Measurements from ENCODE around the gene TMEM201.

The TMEM201 gene

GRCh38 chr1:9654834-9655723, 66.4 kb downstream of the TMEM201 start:
- no peak for DNase-seq
- H3K79me1 ChIP-seq (ENCODE audit: low read length), result no peaks in the 10 kb centered on the region
- H4K5ac ChIP-seq (ENCODE audit: low read length), result no peak overlapping the region
- no CpG with 5 or more reads among the region's 16 CpGs for WGBS (ENCODE audit: extremely low coverage, insufficient coverage, low lambda C conversion rate)
- no peak overlapping the region for H3K27ac ChIP-seq (ENCODE audit: low read depth, low read length)
- no peaks in the 10 kb centered on the region for H3K4me1 ChIP-seq (ENCODE audit: control insufficient read depth, low read depth, low read length)
- no peak overlapping the region for H2BK15ac ChIP-seq (replicated peaks; ENCODE audit: low read depth)
- H2BK120ac ChIP-seq (ENCODE audit: low read depth, low read length), result no peak overlapping the region
- no peak overlapping the region for H3K23ac ChIP-seq (ENCODE audit: low read length)
- no peak overlapping the region for H3K4me3 ChIP-seq (ENCODE audit: low read length)
- no peak overlapping the region for H3K9ac ChIP-seq (ENCODE audit: low read length)
- no peak overlapping the region for H2AK5ac ChIP-seq (ENCODE audit: low read length)
- H3K27me3 ChIP-seq (ENCODE audit: insufficient read depth, low read length, poor library complexity), result peaks cover 19% of the 10 kb centered on the region
- H3K36me3 ChIP-seq (ENCODE audit: control insufficient read depth, insufficient read depth, low read length), result no peaks in the 10 kb centered on the region
- no peak overlapping the region for H3K4me2 ChIP-seq (ENCODE audit: low read length)
- no peak overlapping the region for H4K8ac ChIP-seq (ENCODE audit: low read depth, low read length)
- no peak overlapping the region for H3K56ac ChIP-seq (ENCODE audit: low read length)
- no peaks in the 10 kb centered on the region for H3K79me2 ChIP-seq (ENCODE audit: control insufficient read depth, insufficient read depth, low read length)
- H2BK5ac ChIP-seq (ENCODE audit: low read length), result no peak overlapping the region
- no peak overlapping the region for H3K18ac ChIP-seq (ENCODE audit: low read length)
- H3K4ac ChIP-seq (ENCODE audit: low read depth, low read length), result no peak overlapping the region

GRCh38 chr1:9655836-9656235, 67.1 kb downstream of the TMEM201 start:
- Histone ChIP-seq H3K4me3 (ENCODE audit: low read length) (no peak overlapping the region), H2BK5ac (ENCODE audit: low read length) (no peak overlapping the region), H3K4me1 (ENCODE audit: control insufficient read depth, low read depth, low read length) (no peaks in the 10 kb centered on the region), H3K27me3 (ENCODE audit: insufficient read depth, low read length, poor library complexity) (peaks cover 17% of the 10 kb centered on the region), H3K27ac (ENCODE audit: low read depth, low read length) (no peak overlapping the region), H3K4ac (ENCODE audit: low read depth, low read length) (no peak overlapping the region), H3K56ac (ENCODE audit: low read length) (no peak overlapping the region), H2BK15ac (replicated peaks; ENCODE audit: low read depth) (no peak overlapping the region), H3K36me3 (ENCODE audit: control insufficient read depth, insufficient read depth, low read length) (no peaks in the 10 kb centered on the region), H4K5ac (ENCODE audit: low read length) (no peak overlapping the region), H2BK120ac (ENCODE audit: low read depth, low read length) (no peak overlapping the region), H3K23ac (ENCODE audit: low read length) (no peak overlapping the region), H3K4me2 (ENCODE audit: low read length) (no peak overlapping the region), H3K9ac (ENCODE audit: low read length) (no peak overlapping the region), H3K18ac (ENCODE audit: low read length) (no peak overlapping the region), H3K79me1 (ENCODE audit: low read length) (no peaks in the 10 kb centered on the region), H2AK5ac (ENCODE audit: low read length) (no peak overlapping the region), H3K79me2 (ENCODE audit: control insufficient read depth, insufficient read depth, low read length) (no peaks in the 10 kb centered on the region), H4K8ac (ENCODE audit: low read depth, low read length) (no peak overlapping the region)
- WGBS (ENCODE audit: extremely low coverage, insufficient coverage, low lambda C conversion rate), result no CpG with 5 or more reads among the region's 11 CpGs
- no peak for DNase-seq

GRCh38 chr1:9657521-9658032, 68.9 kb downstream of the TMEM201 start:
- Histone ChIP-seq H4K5ac (ENCODE audit: low read length) (no peak overlapping the region), H3K4ac (ENCODE audit: low read depth, low read length) (no peak overlapping the region), H3K79me2 (ENCODE audit: control insufficient read depth, insufficient read depth, low read length) (no peaks in the 10 kb centered on the region), H3K9ac (ENCODE audit: low read length) (no peak overlapping the region), H3K4me3 (ENCODE audit: low read length) (no peak overlapping the region), H4K8ac (ENCODE audit: low read depth, low read length) (no peak overlapping the region), H3K4me2 (ENCODE audit: low read length) (no peak overlapping the region), H3K27me3 (ENCODE audit: insufficient read depth, low read length, poor library complexity) (peaks cover 9% of the 10 kb centered on the region), H3K23ac (ENCODE audit: low read length) (no peak overlapping the region), H3K56ac (ENCODE audit: low read length) (no peak overlapping the region), H2BK120ac (ENCODE audit: low read depth, low read length) (no peak overlapping the region), H3K4me1 (ENCODE audit: control insufficient read depth, low read depth, low read length) (no peaks in the 10 kb centered on the region), H2BK15ac (replicated peaks; ENCODE audit: low read depth) (no peak overlapping the region), H3K18ac (ENCODE audit: low read length) (no peak overlapping the region), H3K36me3 (ENCODE audit: control insufficient read depth, insufficient read depth, low read length) (no peaks in the 10 kb centered on the region), H3K79me1 (ENCODE audit: low read length) (no peaks in the 10 kb centered on the region), H2BK5ac (ENCODE audit: low read length) (no peak overlapping the region), H2AK5ac (ENCODE audit: low read length) (no peak overlapping the region), H3K27ac (ENCODE audit: low read depth, low read length) (no peak overlapping the region)
- no CpG with 5 or more reads among the region's 2 CpGs for WGBS (ENCODE audit: extremely low coverage, insufficient coverage, low lambda C conversion rate)
- no peak for DNase-seq

GRCh38 chr1:9658199-9658598, 69.5 kb downstream of the TMEM201 start:
- Histone ChIP-seq H3K79me2 (ENCODE audit: control insufficient read depth, insufficient read depth, low read length) (no peaks in the 10 kb centered on the region), H3K4me1 (ENCODE audit: control insufficient read depth, low read depth, low read length) (no peaks in the 10 kb centered on the region)

GRCh38 chr1:9659328-9659727, 70.6 kb downstream of the TMEM201 start:
- no peak overlapping the region for H2BK120ac ChIP-seq (ENCODE audit: low read depth, low read length)
- WGBS (ENCODE audit: extremely low coverage, insufficient coverage, low lambda C conversion rate), result no CpG with 5 or more reads among the region's 5 CpGs
- no peak overlapping the region for H3K4me3 ChIP-seq (ENCODE audit: low read length)
- no peak for DNase-seq
- no peaks in the 10 kb centered on the region for H3K79me1 ChIP-seq (ENCODE audit: low read length)
- H3K27me3 ChIP-seq (ENCODE audit: insufficient read depth, low read length, poor library complexity), result no peaks in the 10 kb centered on the region
- no peaks in the 10 kb centered on the region for H3K79me2 ChIP-seq (ENCODE audit: control insufficient read depth, insufficient read depth, low read length)
- no peak overlapping the region for H3K56ac ChIP-seq (ENCODE audit: low read length)
- no peak overlapping the region for H2BK5ac ChIP-seq (ENCODE audit: low read length)
- H3K27ac ChIP-seq (ENCODE audit: low read depth, low read length), result no peak overlapping the region
- H3K23ac ChIP-seq (ENCODE audit: low read length), result no peak overlapping the region
- H4K8ac ChIP-seq (ENCODE audit: low read depth, low read length), result no peak overlapping the region
- H2AK5ac ChIP-seq (ENCODE audit: low read length), result no peak overlapping the region
- no peak overlapping the region for H2BK15ac ChIP-seq (replicated peaks; ENCODE audit: low read depth)
- H3K4ac ChIP-seq (ENCODE audit: low read depth, low read length), result no peak overlapping the region
- no peak overlapping the region for H4K5ac ChIP-seq (ENCODE audit: low read length)
- H3K9ac ChIP-seq (ENCODE audit: low read length), result no peak overlapping the region
- H3K18ac ChIP-seq (ENCODE audit: low read length), result no peak overlapping the region
- H3K4me2 ChIP-seq (ENCODE audit: low read length), result no peak overlapping the region
- H3K4me1 ChIP-seq (ENCODE audit: control insufficient read depth, low read depth, low read length), result no peaks in the 10 kb centered on the region
- H3K36me3 ChIP-seq (ENCODE audit: control insufficient read depth, insufficient read depth, low read length), result no peaks in the 10 kb centered on the region

More at GRCh38 chr1:9658199-9658598, 69.5 kb downstream of the TMEM201 start:
- H4K5ac ChIP-seq (ENCODE audit: low read length), result no peak overlapping the region
- peaks cover 3% of the 10 kb centered on the region for H3K27me3 ChIP-seq (ENCODE audit: insufficient read depth, low read length, poor library complexity)
- no peak overlapping the region for H3K4ac ChIP-seq (ENCODE audit: low read depth, low read length)
- no CpG with 5 or more reads among the region's 4 CpGs for WGBS (ENCODE audit: extremely low coverage, insufficient coverage, low lambda C conversion rate)
- H3K4me2 ChIP-seq (ENCODE audit: low read length), result no peak overlapping the region
- no peak overlapping the region for H4K8ac ChIP-seq (ENCODE audit: low read depth, low read length)
- no peak for DNase-seq
- H3K4me3 ChIP-seq (ENCODE audit: low read length), result no peak overlapping the region
- no peak overlapping the region for H2BK120ac ChIP-seq (ENCODE audit: low read depth, low read length)
- no peaks in the 10 kb centered on the region for H3K79me1 ChIP-seq (ENCODE audit: low read length)
- H2AK5ac ChIP-seq (ENCODE audit: low read length), result no peak overlapping the region
- H3K27ac ChIP-seq (ENCODE audit: low read depth, low read length), result no peak overlapping the region
- H3K18ac ChIP-seq (ENCODE audit: low read length), result no peak overlapping the region
- H3K36me3 ChIP-seq (ENCODE audit: control insufficient read depth, insufficient read depth, low read length), result no peaks in the 10 kb centered on the region
- H3K9ac ChIP-seq (ENCODE audit: low read length), result no peak overlapping the region
- no peak overlapping the region for H2BK15ac ChIP-seq (replicated peaks; ENCODE audit: low read depth)
- no peak overlapping the region for H3K56ac ChIP-seq (ENCODE audit: low read length)
- no peak overlapping the region for H3K23ac ChIP-seq (ENCODE audit: low read length)
- H2BK5ac ChIP-seq (ENCODE audit: low read length), result no peak overlapping the region

Measured in mesendoderm (in vitro differentiated cells).